Heart left ventricle (tissue), 16 donors: ENCODE measurements around the gene MXI1. TPM values are rescaled to one million over a fixed set of nuclear protein-coding genes. Genes with fewer than 3 reads are reported as not detected.
"Not testable (repeated sequence)": the region's sequence is repeated elsewhere in the genome, so short reads cannot be mapped to it uniquely, and the experiment has no call there.

Experiments
- ATAC-seq, 4 donors: fragments of 200-7000 bp; cut with Tn5 transposase; one replicate each; pipeline ENCODE4 v1.9.1; 2020 to 2022; ENCODE audit warnings: moderate library complexity in 4 of 4, mild to moderate bottlenecking in 3 of 4, moderate number of reproducible peaks in 1 of 4
- DNase-seq, 5 donors: peaks; one replicate each; pipeline ENCODE4 v3.0.0-alpha.2; 2020
- H3K27ac ChIP-seq, 12 donors: fragments of 200-600 bp; sonication (generic) in 4 of 12; one replicate each; pipeline versions ENCODE4 v1.5.0 to v1.8.0; 2016 to 2022; ENCODE audit warnings: mild to moderate bottlenecking in 2 of 12
- H3K27me3 ChIP-seq, 9 donors: fragments of 200-600 bp; sonication (generic) in 2 of 9; one replicate each; pipeline versions ENCODE4 v1.5.1 to v1.8.0; 2016 to 2022; ENCODE audit warnings: mild to moderate bottlenecking in 3 of 9
- H3K36me3 ChIP-seq, 9 donors: fragments of 200-600 bp; sonication (generic) in 2 of 9; one replicate each; pipeline versions ENCODE4 v1.5.0 to v1.8.0; 2018 to 2022; ENCODE audit warnings: mild to moderate bottlenecking in 2 of 9
- H3K4me1 ChIP-seq, 12 donors: fragments of 200-600 bp; sonication (generic) in 4 of 12; one replicate each; pipeline versions ENCODE4 v1.5.0 to v1.8.0; 2016 to 2022; ENCODE audit warnings: mild to moderate bottlenecking in 3 of 12
- H3K4me3 ChIP-seq, 12 donors: fragments of 200-600 bp; sonication (generic) in 4 of 12; one replicate each; pipeline versions ENCODE4 v1.5.0 to v1.8.0; 2017 to 2022; ENCODE audit warnings: mild to moderate bottlenecking in 9 of 12, moderate library complexity in 4 of 12
- H3K9me3 ChIP-seq, 12 donors: fragments of 200-600 bp; sonication (generic) in 4 of 12; one replicate each; pipeline versions ENCODE4 v1.5.0 to v1.8.0; 2016 to 2022; ENCODE audit warnings: mild to moderate bottlenecking in 1 of 12
- POLR2A ChIP-seq, 2 donors: fragments of 450-650 bp; IDR thresholded peaks; one replicate each; pipeline ENCODE4 v1.6.1; 2017; ENCODE audit warnings: antibody characterized with exemption in 2 of 2, mild to moderate bottlenecking in 2 of 2, moderate library complexity in 2 of 2
- WGBS, 4 donors: extraction: QIAGEN DNeasy Blood & Tissue Kit in 2 of 4; methylation state at CpG; one replicate each; pipeline versions ENCODE4 v1.1.5 to v1.1.7; 2013 to 2018; 5-methylcytosine and 5-hydroxymethylcytosine counted together
- intact Hi-C, 10 donors: fragments of 100-400 bp; cut with DNase I; formaldehyde crosslinking; loops; one replicate each; pipeline versions ENCODE4 v1.11.1 to v1.14.2; 2022
- polyA plus RNA-seq, 2 donors: library from polyadenylated mRNA; stranded (reverse); fragments of 200-250 nt; gene quantifications; one replicate each; pipeline ENCODE4 v1.2.3, GENCODE V29; 2013
- total RNA-seq, 9 donors: library from RNA; depleted of rRNA in 2 of 9; stranded (reverse); fragments of >200 nt in 2 of 9; fragmentation: NEBNext Ultra II Directional in 3 of 9; extraction: Animal tissue kit (Norgen Biotek cat#: 25700) in 3 of 9; gene quantifications; one replicate each; pipeline versions ENCODE4 v1.1.0 to v1.2.4, GENCODE V29; 2016 to 2023
- TF ChIP-seq, protein P1 (sequence below), 12 donors: fragments of 200-600 bp; sonication (generic) in 4 of 12; IDR thresholded peaks; one replicate each; pipeline versions ENCODE4 v1.5.0 to v1.8.0; 2018 to 2022; ENCODE audit warnings: antibody characterized with exemption in 12 of 12, mild to moderate bottlenecking in 5 of 12
- donor health status: ischemic (EF 13 %, LVEDD 7.1; RV severe dilation, severe dysfunction).
- donor health status: healthy with polysubstance abuse.
- donor health status: DM: no; HTN: yes; CAD: no.
- donor health status: DM: no; HTN: no; CAD: no.
- donor health status: ischemic (EF 25% LVEDD 6.9; RV normal size, moderate dysfunction).
- donor health status: ischemic (EF 25% LVEDD 5.7; RV mildly dilated, moderate dysfunction).
- donor health status: healthy.
- donor health status: DM: yes; HTN: yes; CAD: no.
- donor health status: ischemic (EF 35%, LVEDD 5.7; RV mildly dilated, moderate dysfunction).
- donor health status: nonischemic (EF 11% LVEDD 7.7; RV severe dilation, severe dysfunction).
- donor health status: DM: yes; HTN: yes; CAD: no.
- donor health status: PGD.
- donor health status: ischemic (EF 29% LVEDD 5.4; RV normal size, mild dysfunction).
- donor health status: nonischemic (EF 23%, LVEDD 6.1; RV moderate dilation, normal function).

Gene MXI1
- total and polyA plus RNA-seq, 11 donors: 20.3 to 83.2 (median 60.6) TPM

DNA sequence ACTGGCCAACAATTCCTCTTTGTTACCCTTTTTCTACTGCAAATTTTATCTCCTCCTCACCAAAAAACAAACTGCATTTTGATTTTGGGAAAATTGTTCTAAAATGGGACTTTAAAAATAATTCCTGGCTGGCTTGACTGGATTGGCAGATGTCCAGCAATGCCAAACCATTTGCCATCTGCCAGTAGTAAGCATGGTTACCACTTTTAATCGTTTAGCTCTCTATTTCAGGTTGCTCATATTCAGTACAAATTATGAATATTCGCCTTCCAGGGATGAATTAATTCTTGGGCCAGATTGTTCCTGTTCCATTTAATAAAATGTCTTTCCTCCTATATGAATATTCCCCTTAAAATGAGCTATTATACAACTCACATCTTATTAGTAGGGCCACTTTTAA, 61.6 kb downstream of the MXI1 start:
- 35 to 49% (median 38%) methylated on average over 2 of the region's 2 CpGs for WGBS, 4 donors

DNA sequence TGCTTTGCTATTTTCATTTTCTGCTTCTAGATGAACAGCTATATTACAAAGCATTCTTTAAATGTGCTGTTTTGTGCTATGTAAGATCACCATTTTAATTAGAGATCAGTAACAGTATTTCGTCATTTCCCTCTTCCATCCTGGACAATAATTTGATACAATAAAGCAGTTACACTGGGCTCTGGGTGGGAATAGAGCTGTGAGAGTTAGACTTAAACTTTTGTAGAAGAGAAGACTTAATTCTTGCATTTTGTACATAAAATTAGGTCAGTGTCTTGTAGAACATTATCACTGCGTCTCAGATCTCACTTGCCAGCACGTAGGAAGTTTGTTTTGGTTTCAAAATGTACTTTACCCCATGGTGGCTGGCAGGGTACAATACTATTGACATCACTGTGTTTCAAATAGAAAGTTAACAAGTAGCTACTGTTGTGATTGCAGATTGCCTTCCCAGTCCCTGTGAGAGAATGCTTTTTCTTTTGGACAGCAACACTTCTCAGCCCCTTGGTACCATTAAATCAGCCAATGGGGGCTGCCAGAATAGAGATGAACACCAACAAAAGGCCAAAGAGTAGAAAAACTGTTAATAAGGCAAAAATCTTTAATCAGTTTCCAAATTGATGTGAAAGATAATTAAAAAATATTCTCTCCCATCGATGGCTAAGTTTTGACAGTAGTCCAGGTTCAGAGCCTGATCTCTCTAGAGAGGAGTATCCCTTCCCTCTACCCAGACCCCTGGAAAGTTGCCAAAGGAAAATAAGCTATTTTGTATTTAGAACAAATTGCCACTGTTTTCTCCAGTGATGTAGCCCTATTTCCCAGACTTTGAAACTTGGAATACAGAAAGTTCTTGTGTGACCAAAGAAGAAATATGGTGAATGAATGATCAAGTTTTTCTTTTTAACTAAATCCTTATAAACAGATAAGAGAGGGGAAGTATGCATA, 62.2 kb downstream of the MXI1 start:
- WGBS, 4 donors: 2 to 5% (median 3%) methylated on average over 4 of the region's 4 CpGs
- H3K9me3 ChIP-seq: no peaks in the 10 kb centered on the region
- H3K4me1 ChIP-seq: peaks cover 5 to 90% (median 58%) of the 10 kb centered on the region in 12 donors
- H3K27me3 ChIP-seq: no peaks in the 10 kb centered on the region
- ATAC-seq: peak; percentile 86 to 91 (median 90)
- no peak for TF ChIP-seq POLR2A (IDR thresholded peaks at IDR 0.05)
- TF ChIP-seq, protein P1, sequence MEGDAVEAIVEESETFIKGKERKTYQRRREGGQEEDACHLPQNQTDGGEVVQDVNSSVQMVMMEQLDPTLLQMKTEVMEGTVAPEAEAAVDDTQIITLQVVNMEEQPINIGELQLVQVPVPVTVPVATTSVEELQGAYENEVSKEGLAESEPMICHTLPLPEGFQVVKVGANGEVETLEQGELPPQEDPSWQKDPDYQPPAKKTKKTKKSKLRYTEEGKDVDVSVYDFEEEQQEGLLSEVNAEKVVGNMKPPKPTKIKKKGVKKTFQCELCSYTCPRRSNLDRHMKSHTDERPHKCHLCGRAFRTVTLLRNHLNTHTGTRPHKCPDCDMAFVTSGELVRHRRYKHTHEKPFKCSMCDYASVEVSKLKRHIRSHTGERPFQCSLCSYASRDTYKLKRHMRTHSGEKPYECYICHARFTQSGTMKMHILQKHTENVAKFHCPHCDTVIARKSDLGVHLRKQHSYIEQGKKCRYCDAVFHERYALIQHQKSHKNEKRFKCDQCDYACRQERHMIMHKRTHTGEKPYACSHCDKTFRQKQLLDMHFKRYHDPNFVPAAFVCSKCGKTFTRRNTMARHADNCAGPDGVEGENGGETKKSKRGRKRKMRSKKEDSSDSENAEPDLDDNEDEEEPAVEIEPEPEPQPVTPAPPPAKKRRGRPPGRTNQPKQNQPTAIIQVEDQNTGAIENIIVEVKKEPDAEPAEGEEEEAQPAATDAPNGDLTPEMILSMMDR (IDR thresholded peaks at IDR 0.05): no peak
- intact Hi-C loops: loop anchor here in 5 of 10 donors (2.0 to 10.0 kb wide), 4 partner anchors 42 to 385 kb away; partner anchors contain the start of gene ADD3 (in 1 of the 5)
- DNase-seq: peak in 3 of 5 donors; percentile 23 to 30 (median 30)
- no peaks in the 10 kb centered on the region for H3K36me3 ChIP-seq
- H3K4me3 ChIP-seq: peak overlapping the region in 11 of 12 donors; percentile 1 to 52 (median 36)
- H3K27ac ChIP-seq: peak overlapping the region; percentile 82 to 89 (median 86)

More for the DNA sequence above, 61.6 kb downstream of the MXI1 start:
- peak overlapping the region in 9 of 12 donors; percentile 14 to 52 (median 37) for H3K4me3 ChIP-seq
- DNase-seq (no peak), ATAC-seq (no peak)
- peak overlapping the region; percentile 82 to 89 (median 86) for H3K27ac ChIP-seq
- H3K9me3 ChIP-seq: no peaks in the 10 kb centered on the region
- peaks cover 2 to 90% (median 52%) of the 10 kb centered on the region in 12 donors for H3K4me1 ChIP-seq
- intact Hi-C loops: loop anchor here in 2 of 10 donors (2.0 to 5.0 kb wide), 2 partner anchors 42 kb away; no protein-coding TSS in a partner anchor
- no peaks in the 10 kb centered on the region for H3K27me3 ChIP-seq
- no peaks in the 10 kb centered on the region for H3K36me3 ChIP-seq
- TF ChIP-seq, protein P1 (IDR thresholded peaks at IDR 0.05): no peak
- TF ChIP-seq POLR2A (IDR thresholded peaks at IDR 0.05): no peak

DNA sequence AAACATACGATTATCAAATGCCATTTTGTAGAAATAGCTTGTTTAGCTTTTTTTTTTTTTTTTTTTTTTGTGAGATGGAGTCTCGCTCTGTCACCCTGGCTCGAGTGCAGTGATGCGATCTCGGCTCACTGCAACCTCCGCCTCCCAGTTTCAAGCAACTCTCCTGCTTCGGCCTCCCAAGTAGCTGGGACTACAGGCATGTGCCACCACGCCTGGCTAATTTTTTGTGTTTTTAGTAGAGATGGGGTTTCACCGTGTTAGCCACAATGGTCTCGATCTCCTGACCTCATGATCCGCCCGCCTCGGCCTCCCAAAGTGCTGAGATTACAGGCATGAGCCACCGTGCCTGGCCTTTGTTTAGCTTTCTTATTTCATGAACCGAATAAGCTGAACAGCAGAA, 65.6 kb downstream of the MXI1 start:
- H3K9me3 ChIP-seq, H3K36me3 ChIP-seq, H3K27me3 ChIP-seq, ATAC-seq, DNase-seq, H3K4me3 ChIP-seq: not testable (repeated sequence)
- intact Hi-C loops: loop anchor here in 4 of 10 donors (10.0 kb wide), 2 partner anchors 268 to 388 kb away; partner anchors contain the start of gene ADD3 (in 1 of the 4)
- WGBS, 4 donors: 88 to 90% (median 89%) methylated on average over 15 of the region's 15 CpGs
- Histone ChIP-seq H3K27ac (peak overlapping the region in 11 of 12 donors; percentile 36 to 89 (median 65)), H3K4me1 (peaks cover 5 to 98% (median 66%) of the 10 kb centered on the region in 12 donors)

DNA sequence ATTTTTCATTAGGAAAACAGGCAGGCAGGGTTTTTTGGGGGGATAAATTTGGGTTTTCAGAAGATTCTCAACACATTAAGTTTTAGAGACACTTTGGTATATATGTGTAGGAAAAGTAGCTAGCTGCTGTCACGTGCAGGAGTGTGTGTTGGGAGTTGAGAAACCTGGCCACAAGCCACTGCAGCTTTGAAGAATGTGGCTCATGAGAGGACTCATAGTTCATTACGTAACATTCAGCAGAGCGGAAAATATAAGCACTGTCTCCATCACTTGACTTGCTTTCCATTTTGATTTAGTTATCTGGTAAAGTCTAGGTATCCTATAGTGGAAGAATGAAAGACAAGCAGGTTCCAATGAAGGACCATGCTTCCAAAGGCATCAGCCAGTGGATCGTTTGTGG, 66.1 kb downstream of the MXI1 start:
- Histone ChIP-seq H3K4me1 (peaks cover 5 to 98% (median 63%) of the 10 kb centered on the region in 12 donors), H3K4me3 (no peak overlapping the region), H3K27ac (peak overlapping the region in 11 of 12 donors; percentile 36 to 89 (median 65)), H3K36me3 (no peaks in the 10 kb centered on the region), H3K9me3 (no peaks in the 10 kb centered on the region), H3K27me3 (no peaks in the 10 kb centered on the region)
- intact Hi-C loops: loop anchor here in 4 of 10 donors (10.0 kb wide), 2 partner anchors 269 to 389 kb away; partner anchors contain the start of gene ADD3 (in 1 of the 4)
- TF ChIP-seq, protein P1 (IDR thresholded peaks at IDR 0.05): no peak
- TF ChIP-seq POLR2A (IDR thresholded peaks at IDR 0.05): no peak
- ATAC-seq (peak in 3 of 4 donors; percentile 25 to 54 (median 50)), DNase-seq (peak in 4 of 5 donors; percentile 47 to 76 (median 63))
- 26 to 37% (median 28%) methylated on average over 4 of the region's 4 CpGs for WGBS, 4 donors
